HG02759 (cell line): ENCODE measurements around the gene TWF2.
"Not testable (repeated sequence)": the region's sequence is repeated elsewhere in the genome, so short reads cannot be mapped to it uniquely, and the experiment has no call there.

Source experiments
- ATAC-seq: cut with Tn5 transposase; IDR thresholded peaks from one replicate; pipeline ENCODE4 v1.9.1; 2021; ENCODE audit warnings: mild to moderate bottlenecking, moderate library complexity; ENCODE audit not compliant: unreplicated experiment

The TWF2 gene

GRCh38 chr3:52238761-52239701 is at the start of gene TWF2:
Gene TWF2 (minus strand): TSS chr3:52239158. CDS start chr3:52239016, 142 bp downstream.
- ATAC-seq, result peak; percentile 85

DNA sequence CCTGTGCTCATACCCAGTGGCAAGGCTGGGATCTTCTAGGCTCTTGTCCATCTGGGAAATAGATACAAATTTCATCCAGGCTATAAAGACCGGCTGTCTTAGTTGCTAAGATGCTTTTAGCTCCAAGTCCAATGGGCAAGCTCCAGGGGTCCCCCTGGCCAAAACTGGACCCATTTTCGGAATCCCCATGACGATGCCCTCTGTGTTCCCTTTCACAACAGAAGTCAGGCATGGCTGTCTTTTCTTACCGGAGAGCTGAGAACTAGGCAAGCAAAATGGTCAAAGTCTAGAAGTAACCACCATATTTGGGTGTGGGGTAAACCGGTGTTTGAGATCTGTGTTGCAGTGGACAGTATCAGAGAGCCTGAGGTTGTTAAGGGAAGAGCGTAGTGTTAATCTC is 49.7 kb upstream of the TWF2 start:
- ATAC-seq, result no peak

- no peak for ATAC-seq
These were observed 47.8 kb upstream of the TWF2 start for GRCh38 chr3:52286777-52287110.

DNA sequence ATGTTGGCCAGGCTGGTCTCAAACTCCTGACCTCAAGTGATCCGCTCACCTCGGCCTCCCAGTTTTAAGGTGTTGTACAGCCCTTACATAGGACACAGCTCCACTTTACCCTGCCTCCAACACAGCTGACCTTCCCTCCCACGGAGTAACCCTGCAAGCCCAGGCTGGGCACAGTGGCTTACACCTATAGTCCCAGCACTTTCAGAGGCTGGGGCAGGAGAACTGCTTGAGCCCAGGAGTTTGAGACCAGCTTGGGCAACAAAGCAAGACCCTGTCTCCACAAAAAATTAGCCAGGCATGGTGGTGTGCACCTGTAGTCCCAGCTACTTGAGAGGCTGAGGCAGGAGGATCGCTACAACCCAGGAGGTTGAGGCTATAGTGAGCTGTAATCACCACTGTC is 45.1 kb upstream of the TWF2 start:
- ATAC-seq, result not testable (repeated sequence)

- no peak for ATAC-seq
These were observed 44.3 kb upstream of the TWF2 start for GRCh38 chr3:52283306-52283705.

DNA sequence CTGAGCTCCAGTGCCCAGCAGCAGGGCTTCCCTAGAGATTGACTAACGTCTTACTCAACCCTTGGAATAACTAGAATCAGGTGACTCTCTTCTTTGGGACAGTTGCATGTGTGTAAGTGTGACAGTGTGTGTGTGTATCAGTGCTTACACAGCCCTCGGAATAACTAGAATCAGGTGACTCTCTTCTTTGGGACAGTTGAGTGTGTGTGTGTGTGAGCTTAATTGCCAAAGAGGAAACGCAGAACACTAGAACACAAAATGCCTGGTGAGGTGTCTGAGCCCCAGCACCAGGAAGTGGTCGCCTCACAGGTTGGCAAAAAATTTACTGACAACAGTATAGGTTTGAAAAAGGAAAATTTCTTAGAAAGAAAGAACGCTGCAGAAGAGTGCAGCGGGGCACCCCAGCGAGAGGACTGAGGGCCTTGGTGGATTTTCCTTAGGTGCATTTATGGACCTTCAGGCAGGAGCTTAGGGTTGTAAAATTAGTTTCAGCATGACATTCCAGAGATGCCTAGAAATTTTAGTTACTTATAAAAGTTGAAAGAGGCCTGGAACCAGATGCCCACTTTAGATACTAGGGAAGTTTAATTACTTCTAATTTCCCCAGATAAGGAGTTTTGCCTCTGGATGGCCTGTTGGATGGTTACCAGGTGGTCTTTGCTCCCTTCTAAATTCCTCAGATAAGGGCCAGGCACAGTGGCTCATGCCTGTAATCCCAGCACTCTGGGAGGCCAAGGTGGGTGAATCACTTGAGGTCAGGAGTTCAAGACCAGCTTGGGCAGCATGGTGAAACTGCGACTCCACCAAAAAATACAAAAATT is 43.2 kb upstream of the TWF2 start:
- ATAC-seq, result no peak

DNA sequence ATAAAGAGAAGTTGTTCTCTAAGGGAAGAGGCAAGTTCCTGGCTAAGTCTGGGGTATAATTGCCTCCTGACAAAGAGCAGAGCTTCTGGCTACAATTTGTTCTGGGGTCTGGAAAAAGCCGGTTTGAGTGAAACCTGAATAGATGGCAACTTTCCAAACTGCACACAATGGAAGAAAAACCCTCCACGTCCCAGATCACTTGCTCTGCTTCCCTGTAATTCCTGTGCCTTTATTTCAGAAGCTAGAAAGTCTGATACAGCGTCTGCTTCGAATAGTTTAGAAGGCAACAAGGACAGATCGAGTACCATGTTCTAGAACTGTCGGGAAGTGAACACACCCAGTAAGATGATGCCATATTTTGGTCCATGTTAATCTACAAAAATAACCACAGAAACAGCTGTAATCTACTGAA is 41.1 kb upstream of the TWF2 start:
- ATAC-seq, result no peak

DNA sequence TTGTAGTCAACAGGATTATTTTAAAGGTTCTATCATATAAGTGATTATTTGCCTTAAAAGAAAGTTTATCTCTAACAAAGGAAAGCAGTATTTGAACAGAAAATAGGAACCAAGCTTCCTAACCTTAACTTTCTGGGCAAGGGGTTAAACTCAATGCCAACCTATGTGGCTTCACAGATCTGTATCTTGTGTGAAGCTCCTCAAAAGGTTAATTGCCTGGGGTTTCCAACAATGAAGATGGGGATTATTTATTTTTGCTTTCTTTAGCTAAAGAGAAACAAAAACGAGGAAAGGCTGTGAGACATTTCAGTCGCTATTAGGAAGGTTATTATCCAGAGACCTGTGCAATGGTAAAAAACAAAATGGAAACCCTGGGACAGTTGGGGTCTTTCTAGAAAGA is 40.6 kb upstream of the TWF2 start:
- ATAC-seq, result no peak

GRCh38 chr3:52278510-52279069 is 39.6 kb upstream of the TWF2 start, which contains the start of gene WDR82:
Gene WDR82 (minus strand): TSS chr3:52278649. CDS start chr3:52278361, 288 bp downstream.
- ATAC-seq, result peak; percentile 90

DNA sequence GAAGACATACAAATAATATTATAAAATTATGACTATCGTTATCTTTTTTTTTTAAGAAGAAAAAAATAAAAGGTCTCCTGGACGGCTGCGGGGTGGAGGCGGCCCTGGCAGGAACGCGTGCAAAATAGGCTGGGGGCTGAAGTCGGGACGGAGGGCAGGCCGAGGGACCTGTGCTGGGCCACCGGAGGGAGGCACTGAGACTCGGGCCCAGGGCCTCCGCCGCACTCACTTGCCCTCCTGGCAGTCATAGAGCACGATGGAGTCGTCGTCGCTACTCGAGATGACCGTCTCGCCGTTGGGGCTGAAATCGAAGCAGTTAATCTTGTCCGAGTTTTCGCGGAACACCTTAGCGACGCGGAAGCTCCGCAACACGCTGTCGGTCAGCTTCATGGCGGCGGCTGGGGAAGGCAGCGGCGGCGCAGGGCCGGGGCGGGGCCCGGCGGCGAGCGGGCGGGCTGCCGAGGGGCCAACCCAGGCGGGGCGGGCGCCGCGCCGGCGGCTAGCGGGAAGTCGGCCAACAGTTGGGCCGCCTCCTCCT is 39.1 kb upstream of the TWF2 start:
- peak; percentile 73 for ATAC-seq

DNA sequence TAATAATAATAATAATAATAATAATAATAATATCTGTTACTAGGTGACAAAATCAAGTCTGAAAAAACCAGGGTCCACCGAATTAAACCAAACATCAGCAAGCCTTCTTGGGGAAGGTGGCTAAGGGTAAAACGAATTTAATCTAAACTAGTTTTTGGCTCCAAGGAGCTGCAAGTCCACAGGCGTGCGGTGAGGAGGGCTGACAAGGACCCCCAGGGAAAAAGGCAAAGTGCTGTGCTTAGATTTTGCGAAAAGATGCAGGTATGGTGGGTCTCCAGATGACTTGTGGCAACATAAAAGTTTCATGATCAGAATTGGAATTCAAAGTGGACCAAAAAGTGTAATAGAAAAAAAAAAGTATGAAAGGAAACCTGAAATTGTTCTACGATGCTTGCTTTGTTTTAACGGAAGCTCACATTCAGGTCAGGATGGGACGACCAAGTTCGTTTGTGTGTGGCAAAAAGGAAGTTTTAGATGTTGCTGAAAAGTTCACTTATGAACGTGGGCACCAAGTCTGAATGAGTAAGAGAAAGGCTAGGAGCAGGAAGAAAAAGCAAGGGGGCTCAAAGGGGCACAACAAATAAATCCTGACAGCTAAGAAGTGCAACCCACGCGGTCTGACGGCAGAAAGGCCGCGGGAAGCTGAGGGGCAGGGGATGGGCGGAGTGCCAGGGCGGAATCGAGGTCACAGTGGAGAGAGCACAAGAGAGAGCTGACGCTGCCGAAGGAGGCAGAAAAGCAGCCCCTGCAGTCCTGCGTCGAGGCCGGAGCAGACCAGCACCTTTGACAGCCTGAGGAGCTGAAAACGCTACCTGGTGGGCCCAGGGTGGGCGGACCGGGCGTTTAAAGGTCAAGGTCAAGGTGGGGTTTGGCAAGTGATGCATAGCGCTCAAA is 38.4 kb upstream of the TWF2 start:
- ATAC-seq, result no peak

- ATAC-seq, result not testable (repeated sequence)
These were observed 35.8 kb upstream of the TWF2 start for GRCh38 chr3:52274781-52275180.

- ATAC-seq, result no peak
These were observed 33.9 kb upstream of the TWF2 start for GRCh38 chr3:52272831-52273230.

- not testable (repeated sequence) for ATAC-seq
These were observed 33.2 kb upstream of the TWF2 start for GRCh38 chr3:52272172-52272571.

DNA sequence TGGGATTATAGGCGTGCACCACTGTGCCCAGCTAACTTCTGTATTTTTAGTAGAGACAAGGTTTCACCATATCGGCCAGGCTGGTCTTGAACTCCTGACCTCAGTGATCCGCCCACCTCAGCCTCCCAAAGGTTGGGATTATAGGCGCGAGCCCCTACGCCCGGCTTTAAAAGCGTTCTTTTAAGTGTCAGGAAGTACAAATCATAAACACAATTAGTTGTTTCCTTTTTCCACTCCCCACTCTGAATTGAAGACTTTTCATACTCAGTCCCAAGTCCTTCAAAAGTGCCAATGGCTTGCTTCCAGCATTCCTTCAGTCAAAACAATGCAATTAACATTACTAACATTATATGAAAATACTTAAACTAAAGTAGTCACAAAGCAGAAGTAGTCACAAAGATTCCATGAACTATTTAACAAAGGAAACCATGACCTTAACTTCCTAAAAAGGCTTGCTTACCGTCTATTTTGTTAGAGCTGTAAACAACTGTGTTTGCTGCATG is 31.3 kb upstream of the TWF2 start:
- no peak for ATAC-seq

DNA sequence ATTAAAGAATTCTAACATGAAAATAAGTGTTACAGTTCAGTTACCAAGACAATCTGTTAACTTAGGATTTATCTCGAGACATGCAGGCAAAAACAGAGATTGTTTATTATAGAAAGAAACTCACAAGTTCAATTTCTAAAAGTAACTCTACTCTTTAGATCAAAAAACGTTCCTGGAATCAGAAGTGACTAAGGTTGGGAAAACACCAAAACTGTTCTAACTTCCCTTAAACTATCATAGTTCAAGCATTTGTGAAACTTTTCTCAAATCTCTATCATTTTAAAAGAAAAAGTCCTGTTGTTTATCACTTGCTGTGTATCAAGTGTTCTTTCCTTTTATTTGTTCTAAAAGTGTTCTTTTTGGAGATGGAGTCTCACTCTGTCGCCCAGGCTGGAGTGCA is 30.8 kb upstream of the TWF2 start:
- no peak for ATAC-seq

- no peak for ATAC-seq
These were observed 29.1 kb upstream of the TWF2 start for GRCh38 chr3:52268036-52268435.

DNA sequence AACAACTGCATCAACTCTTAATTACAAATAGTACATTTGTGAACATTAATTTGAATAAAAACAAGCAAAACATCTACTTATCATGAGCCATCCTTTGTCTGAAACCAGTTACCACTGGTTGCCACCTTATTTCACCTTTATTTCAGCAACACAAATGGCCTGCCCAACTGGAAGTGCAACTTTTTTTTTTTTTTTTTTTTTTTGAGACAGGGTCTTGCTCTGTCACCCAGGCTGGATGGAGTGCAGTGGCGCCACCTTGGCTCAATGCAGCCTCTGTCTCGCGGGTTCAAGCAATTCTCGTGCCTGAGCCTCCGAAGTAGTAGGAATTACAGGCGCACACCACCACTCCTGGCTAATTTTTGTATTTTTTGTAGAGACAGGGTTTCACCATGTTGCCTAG is 26.4 kb upstream of the TWF2 start:
- ATAC-seq, result no peak

GRCh38 chr3:52262447-52262846 is 23.5 kb upstream of the TWF2 start:
- no peak for ATAC-seq

GRCh38 chr3:52259448-52259847 is 20.5 kb upstream of the TWF2 start:
- no peak for ATAC-seq
